ENCODE data around the gene IMPACT. TPM values are rescaled to one million over a fixed set of nuclear protein-coding genes. Genes with fewer than 3 reads are reported as not detected.

Gene IMPACT
- total RNA-seq, 1 experiment from 2014 or later: 25.8 TPM

DNA sequence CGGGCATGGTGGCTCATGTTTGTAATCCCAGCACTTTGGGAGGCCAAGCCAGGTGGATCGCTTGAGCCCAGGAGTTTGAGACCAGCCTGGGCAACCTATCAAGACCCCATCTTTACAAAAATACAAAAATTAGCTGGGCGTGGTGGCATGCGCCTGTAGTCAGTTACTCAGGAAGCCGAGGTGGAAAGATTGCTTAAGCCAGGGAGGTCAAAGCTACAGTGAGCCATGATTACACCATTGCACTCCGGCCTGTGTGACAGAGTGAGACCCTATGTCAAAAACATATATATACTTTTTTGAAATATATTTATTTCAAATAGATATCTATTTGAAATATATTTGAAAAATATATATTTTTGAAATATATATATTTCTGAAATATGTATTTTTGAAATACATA, 39.8 kb upstream of the IMPACT start:
- CTCF ChIA-PET: no interaction called here
- BruUV-seq (replicated peaks): no TSS peak
- H3K36me3 Mint-ChIP-seq (ENCODE audit: insufficient read depth, unreplicated experiment): no peaks in the 10 kb centered on the region
- TF ChIP-seq, protein P1, sequence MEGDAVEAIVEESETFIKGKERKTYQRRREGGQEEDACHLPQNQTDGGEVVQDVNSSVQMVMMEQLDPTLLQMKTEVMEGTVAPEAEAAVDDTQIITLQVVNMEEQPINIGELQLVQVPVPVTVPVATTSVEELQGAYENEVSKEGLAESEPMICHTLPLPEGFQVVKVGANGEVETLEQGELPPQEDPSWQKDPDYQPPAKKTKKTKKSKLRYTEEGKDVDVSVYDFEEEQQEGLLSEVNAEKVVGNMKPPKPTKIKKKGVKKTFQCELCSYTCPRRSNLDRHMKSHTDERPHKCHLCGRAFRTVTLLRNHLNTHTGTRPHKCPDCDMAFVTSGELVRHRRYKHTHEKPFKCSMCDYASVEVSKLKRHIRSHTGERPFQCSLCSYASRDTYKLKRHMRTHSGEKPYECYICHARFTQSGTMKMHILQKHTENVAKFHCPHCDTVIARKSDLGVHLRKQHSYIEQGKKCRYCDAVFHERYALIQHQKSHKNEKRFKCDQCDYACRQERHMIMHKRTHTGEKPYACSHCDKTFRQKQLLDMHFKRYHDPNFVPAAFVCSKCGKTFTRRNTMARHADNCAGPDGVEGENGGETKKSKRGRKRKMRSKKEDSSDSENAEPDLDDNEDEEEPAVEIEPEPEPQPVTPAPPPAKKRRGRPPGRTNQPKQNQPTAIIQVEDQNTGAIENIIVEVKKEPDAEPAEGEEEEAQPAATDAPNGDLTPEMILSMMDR (IDR thresholded peaks at IDR 0.05; ENCODE audit: unreplicated experiment): no peak
- no peaks in the 10 kb centered on the region for H3K9me3 Mint-ChIP-seq (ENCODE audit: low read depth, unreplicated experiment)
- no peak for DNase-seq
- H3K4me3 Mint-ChIP-seq (ENCODE audit: low read depth, unreplicated experiment): no peak overlapping the region
- H3K4me1 Mint-ChIP-seq (ENCODE audit: low read depth, unreplicated experiment): no peaks in the 10 kb centered on the region
- H3K27me3 Mint-ChIP-seq (ENCODE audit: unreplicated experiment): no peaks in the 10 kb centered on the region
- H3K27ac Mint-ChIP-seq (ENCODE audit: unreplicated experiment): no peak overlapping the region
- intact Hi-C loops (cut with micrococcal nuclease; ENCODE audit: unreplicated experiment): no loop called here

DNA sequence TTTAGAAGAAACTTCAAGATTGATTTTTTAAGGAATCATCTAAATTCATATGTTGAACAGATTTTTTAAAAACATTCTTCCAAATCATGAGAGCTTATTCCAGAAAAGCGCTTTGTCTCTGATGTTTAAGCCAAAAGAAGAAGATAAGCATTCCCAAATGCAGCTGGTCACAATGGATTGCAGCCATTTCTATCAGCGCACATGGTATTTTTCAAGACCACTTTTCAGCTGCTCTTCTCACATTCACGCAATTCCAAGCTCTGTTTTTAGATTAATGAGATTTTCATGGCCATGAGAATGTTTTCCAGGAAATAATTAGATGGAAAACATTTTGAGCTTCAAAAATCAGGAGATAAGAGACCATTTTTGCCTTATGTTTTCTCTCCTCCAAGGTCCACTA, 37.5 kb upstream of the IMPACT start:
- intact Hi-C loops (cut with micrococcal nuclease; ENCODE audit: unreplicated experiment): no loop called here
- Mint-ChIP-seq H3K36me3 (ENCODE audit: insufficient read depth, unreplicated experiment) (no peaks in the 10 kb centered on the region), H3K27me3 (ENCODE audit: unreplicated experiment) (no peaks in the 10 kb centered on the region), H3K27ac (ENCODE audit: unreplicated experiment) (no peak overlapping the region), H3K4me3 (ENCODE audit: low read depth, unreplicated experiment) (no peak overlapping the region), H3K9me3 (ENCODE audit: low read depth, unreplicated experiment) (no peaks in the 10 kb centered on the region), H3K4me1 (ENCODE audit: low read depth, unreplicated experiment) (no peaks in the 10 kb centered on the region)
- no peak for DNase-seq
- CTCF ChIA-PET: interaction anchor here (1.0 kb wide), 1 partner anchor 106 kb away, joined by 4 read pairs; no protein-coding TSS in a partner anchor
- TF ChIP-seq, protein P1 (IDR thresholded peaks at IDR 0.05; ENCODE audit: unreplicated experiment): no peak
- BruUV-seq (replicated peaks): no TSS peak

DNA sequence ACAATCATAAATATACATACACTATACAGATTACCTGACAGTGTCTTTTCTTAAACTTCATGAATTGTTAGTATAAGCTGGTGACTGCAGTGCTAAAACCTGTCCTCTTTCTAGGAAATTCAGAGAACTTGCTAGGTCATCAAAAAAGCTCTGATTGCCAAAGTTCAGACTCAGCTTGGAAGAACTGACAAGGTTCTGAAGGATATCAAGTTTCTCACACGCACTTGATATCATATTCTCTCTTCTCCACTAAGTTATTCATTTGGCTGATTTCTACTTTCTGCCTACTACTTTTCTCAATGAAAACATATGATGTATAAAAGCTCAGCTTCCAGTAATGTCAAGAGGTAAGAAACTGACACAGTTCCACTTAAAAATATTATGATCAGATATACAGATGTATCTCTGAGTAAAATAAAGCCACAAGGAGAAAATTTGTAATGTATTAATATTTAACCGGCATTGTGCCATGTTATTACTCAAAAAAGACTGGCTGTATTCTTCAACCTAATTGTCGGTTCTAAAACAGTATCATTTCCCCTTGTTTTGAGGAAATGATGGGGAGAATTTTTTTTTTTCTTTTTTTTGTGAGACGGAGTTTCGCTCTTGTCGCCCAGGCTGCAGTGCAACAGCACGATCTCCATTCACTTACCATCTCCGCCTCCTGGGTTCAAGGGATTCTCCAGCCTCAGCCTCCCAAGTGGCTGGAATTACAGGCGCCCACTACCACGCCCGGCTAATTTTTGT, 31.2 kb upstream of the IMPACT start:
- Mint-ChIP-seq H3K27me3 (ENCODE audit: unreplicated experiment) (no peaks in the 10 kb centered on the region), H3K4me1 (ENCODE audit: low read depth, unreplicated experiment) (no peaks in the 10 kb centered on the region), H3K4me3 (ENCODE audit: low read depth, unreplicated experiment) (no peak overlapping the region), H3K27ac (ENCODE audit: unreplicated experiment) (no peak overlapping the region), H3K36me3 (ENCODE audit: insufficient read depth, unreplicated experiment) (peaks cover 20% of the 10 kb centered on the region), H3K9me3 (ENCODE audit: low read depth, unreplicated experiment) (no peaks in the 10 kb centered on the region)
- TF ChIP-seq, protein P1 (IDR thresholded peaks at IDR 0.05; ENCODE audit: unreplicated experiment): no peak
- no TSS peak for BruUV-seq (replicated peaks)
- intact Hi-C loops (cut with micrococcal nuclease; ENCODE audit: unreplicated experiment): no loop called here
- CTCF ChIA-PET: interaction anchor here (0.7 kb wide), 1 partner anchor 17 kb away, joined by 5 read pairs; no protein-coding TSS in a partner anchor
- no peak for DNase-seq

DNA sequence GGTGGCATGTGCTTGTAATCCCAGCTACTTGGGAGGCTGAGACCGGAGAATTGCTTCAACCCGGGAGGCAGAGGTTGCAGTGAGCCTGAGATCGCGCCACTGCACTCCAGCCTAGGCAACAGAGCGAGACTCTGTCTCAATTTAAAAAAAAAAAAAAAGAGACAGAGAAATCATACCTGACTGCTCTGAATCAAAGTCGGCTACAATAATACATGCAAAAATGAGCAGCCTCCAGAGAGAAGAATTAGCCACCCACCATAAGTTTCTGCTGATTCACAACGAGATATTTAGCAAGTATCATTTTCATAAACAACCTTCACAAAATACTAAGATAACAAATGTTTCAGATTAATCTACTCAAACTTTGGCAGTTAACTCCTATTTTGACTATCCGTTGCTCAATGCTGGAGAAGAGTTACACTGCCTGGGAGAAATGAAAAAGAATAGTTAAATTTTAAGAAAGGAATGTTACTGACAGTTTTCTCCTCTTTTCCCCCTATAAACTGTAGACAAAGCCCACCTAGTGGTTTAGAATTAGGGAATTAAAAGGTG, 30.3 kb upstream of the IMPACT start:
- H3K36me3 Mint-ChIP-seq (ENCODE audit: insufficient read depth, unreplicated experiment): peaks cover 20% of the 10 kb centered on the region
- CTCF ChIA-PET: interaction anchor here (0.7 to 2.2 kb wide), 2 partner anchors 17 to 30 kb away, joined by 5 read pairs; partner anchors contain the start of gene IMPACT
- intact Hi-C loops (cut with micrococcal nuclease; ENCODE audit: unreplicated experiment): no loop called here
- BruUV-seq (replicated peaks): no TSS peak
- H3K27me3 Mint-ChIP-seq (ENCODE audit: unreplicated experiment): no peaks in the 10 kb centered on the region
- no peak overlapping the region for H3K4me3 Mint-ChIP-seq (ENCODE audit: low read depth, unreplicated experiment)
- H3K27ac Mint-ChIP-seq (ENCODE audit: unreplicated experiment): no peak overlapping the region
- no peaks in the 10 kb centered on the region for H3K9me3 Mint-ChIP-seq (ENCODE audit: low read depth, unreplicated experiment)
- TF ChIP-seq, protein P1 (IDR thresholded peaks at IDR 0.05; ENCODE audit: unreplicated experiment): no peak
- no peak for DNase-seq
- no peaks in the 10 kb centered on the region for H3K4me1 Mint-ChIP-seq (ENCODE audit: low read depth, unreplicated experiment)
